ENCODE measurements around the gene ESRRB. TPM values are rescaled to one million over a fixed set of nuclear protein-coding genes. Genes with fewer than 3 reads are reported as not detected.
"Not testable (repeated sequence)": the region's sequence is repeated elsewhere in the genome, so short reads cannot be mapped to it uniquely, and the experiment has no call there.

Gene ESRRB
- total RNA-seq, 1 donor from 2014 or later = not detected

DNA sequence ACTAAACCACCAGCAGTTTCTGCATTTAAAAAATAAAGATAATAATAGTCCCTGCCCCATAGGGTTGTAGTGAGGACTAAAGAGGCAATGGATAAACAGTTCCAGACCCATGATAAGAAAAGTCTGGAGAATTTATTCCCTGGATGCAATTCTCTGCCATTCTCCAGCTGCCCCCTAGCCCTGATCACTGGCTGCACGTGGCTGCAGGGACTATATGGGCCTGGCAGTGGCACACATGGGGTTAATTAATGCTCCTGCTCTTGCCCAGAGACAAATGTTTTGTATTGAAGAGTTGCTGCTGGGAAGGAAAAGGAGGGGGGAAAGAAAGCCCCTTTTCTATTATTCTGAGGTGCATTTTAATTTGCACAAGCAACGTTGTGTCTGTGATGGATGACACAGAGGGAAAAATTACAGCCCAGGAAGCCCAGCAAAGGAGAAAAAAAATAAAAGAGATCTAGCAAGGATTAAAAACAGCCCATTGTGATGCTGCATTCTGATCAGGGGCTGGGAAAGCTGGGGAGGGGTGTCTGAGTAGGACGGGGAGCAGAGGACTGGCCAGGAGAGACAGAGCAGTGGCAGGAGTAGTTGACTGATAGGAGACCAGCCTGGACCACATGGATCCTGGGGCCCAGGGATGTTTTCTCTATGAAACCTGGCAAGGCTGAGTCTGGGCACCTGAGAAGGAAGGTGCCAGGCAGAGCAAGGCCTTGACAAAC lies 149.3 kb downstream of the ESRRB start:
- Mint-ChIP-seq H3K36me3 (ENCODE audit: unreplicated experiment) (no peaks in the 10 kb centered on the region), H3K4me1 (ENCODE audit: unreplicated experiment) (no peaks in the 10 kb centered on the region), H3K27me3 (ENCODE audit: unreplicated experiment) (no peaks in the 10 kb centered on the region), H3K9me3 (ENCODE audit: unreplicated experiment) (peaks cover 4% of the 10 kb centered on the region), H3K4me3 (ENCODE audit: unreplicated experiment) (no peak overlapping the region), H3K27ac (ENCODE audit: unreplicated experiment) (no peak overlapping the region)
- TF ChIP-seq, protein P1, sequence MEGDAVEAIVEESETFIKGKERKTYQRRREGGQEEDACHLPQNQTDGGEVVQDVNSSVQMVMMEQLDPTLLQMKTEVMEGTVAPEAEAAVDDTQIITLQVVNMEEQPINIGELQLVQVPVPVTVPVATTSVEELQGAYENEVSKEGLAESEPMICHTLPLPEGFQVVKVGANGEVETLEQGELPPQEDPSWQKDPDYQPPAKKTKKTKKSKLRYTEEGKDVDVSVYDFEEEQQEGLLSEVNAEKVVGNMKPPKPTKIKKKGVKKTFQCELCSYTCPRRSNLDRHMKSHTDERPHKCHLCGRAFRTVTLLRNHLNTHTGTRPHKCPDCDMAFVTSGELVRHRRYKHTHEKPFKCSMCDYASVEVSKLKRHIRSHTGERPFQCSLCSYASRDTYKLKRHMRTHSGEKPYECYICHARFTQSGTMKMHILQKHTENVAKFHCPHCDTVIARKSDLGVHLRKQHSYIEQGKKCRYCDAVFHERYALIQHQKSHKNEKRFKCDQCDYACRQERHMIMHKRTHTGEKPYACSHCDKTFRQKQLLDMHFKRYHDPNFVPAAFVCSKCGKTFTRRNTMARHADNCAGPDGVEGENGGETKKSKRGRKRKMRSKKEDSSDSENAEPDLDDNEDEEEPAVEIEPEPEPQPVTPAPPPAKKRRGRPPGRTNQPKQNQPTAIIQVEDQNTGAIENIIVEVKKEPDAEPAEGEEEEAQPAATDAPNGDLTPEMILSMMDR (IDR thresholded peaks at IDR 0.05) = no peak
- no peak for DNase-seq (ENCODE audit: extremely low spot score, unreplicated experiment)

DNA sequence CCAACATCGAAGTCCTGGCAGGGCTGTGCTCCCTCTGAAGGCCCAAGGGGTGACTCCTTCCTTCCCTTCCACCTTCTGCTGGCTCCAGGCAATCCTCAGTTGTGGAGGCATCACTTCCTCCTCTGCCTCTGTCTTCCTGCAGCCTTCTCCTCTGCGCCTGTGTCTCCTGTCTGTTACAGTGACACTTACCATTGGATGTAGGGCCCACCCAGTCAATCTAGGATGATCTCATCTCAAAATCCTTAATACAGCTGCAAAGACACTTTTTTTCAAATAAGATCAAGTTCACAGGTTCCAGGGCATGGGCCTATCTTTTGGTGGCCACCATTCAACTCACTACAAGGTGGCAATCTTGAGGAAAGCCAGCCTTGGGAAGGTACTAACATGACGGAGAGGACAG lies 155.1 kb downstream of the ESRRB start:
- no peaks in the 10 kb centered on the region for H3K4me1 Mint-ChIP-seq (ENCODE audit: unreplicated experiment)
- no peaks in the 10 kb centered on the region for H3K36me3 Mint-ChIP-seq (ENCODE audit: unreplicated experiment)
- no peak overlapping the region for H3K4me3 Mint-ChIP-seq (ENCODE audit: unreplicated experiment)

DNA sequence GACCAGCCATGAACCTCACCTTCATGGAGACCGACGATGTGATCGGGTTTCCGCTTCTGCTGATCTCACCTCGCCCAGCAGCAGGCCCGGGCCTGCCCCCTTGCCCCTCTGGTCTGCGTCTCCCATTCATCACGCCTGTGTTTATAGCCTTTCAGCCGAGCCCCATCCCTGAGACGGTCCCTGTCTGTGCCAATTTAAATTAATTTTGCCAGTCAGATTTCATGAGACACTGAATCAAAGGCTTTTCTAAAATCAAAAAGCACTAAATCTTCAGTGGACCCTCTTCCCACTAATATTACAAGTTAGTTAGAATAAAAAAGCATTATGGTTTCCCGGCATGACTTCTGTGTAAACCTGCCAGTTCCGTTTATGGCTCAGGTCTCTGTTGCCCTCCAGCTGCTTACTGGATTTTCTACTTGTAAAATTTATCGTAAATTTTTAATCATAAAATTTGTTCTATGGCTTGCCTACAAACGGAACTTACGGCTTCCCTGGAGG lies 155.9 kb downstream of the ESRRB start:
- Mint-ChIP-seq H3K4me1 (ENCODE audit: unreplicated experiment) (no peaks in the 10 kb centered on the region), H3K9me3 (ENCODE audit: unreplicated experiment) (no peaks in the 10 kb centered on the region), H3K4me3 (ENCODE audit: unreplicated experiment) (no peak overlapping the region), H3K27ac (ENCODE audit: unreplicated experiment) (no peak overlapping the region), H3K27me3 (ENCODE audit: unreplicated experiment) (no peaks in the 10 kb centered on the region), H3K36me3 (ENCODE audit: unreplicated experiment) (no peaks in the 10 kb centered on the region)
- TF ChIP-seq, protein P1 (IDR thresholded peaks at IDR 0.05) = no peak
- no peak for DNase-seq (ENCODE audit: extremely low spot score, unreplicated experiment)

More for the DNA sequence above, 155.1 kb downstream of the ESRRB start:
- Mint-ChIP-seq H3K9me3 (ENCODE audit: unreplicated experiment) (no peaks in the 10 kb centered on the region), H3K27ac (ENCODE audit: unreplicated experiment) (no peak overlapping the region), H3K27me3 (ENCODE audit: unreplicated experiment) (no peaks in the 10 kb centered on the region)
- TF ChIP-seq, protein P1 (IDR thresholded peaks at IDR 0.05) = no peak
- no peak for DNase-seq (ENCODE audit: extremely low spot score, unreplicated experiment)

DNA sequence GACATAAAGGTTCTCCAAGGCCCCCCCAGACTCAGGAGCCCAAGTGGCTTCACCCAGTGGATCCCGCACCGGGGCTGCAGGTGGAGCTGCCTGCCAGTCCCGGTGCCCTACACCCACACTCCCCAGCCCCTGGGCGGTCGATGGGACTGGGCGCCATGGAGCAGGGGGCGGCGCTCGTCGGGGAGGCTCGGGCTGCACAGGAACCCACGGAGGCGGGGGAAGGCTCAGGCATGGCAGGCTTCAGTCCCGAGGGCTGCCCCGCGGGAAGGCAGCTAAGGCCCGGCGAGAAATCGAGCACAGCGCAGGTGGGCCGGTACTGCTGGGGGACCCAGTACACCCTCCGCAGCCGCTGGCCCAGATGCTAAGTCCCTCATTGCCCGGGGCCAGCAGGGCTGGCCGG lies 160.7 kb downstream of the ESRRB start:
- H3K27me3 Mint-ChIP-seq (ENCODE audit: unreplicated experiment); H3K9me3 Mint-ChIP-seq (ENCODE audit: unreplicated experiment); H3K36me3 Mint-ChIP-seq (ENCODE audit: unreplicated experiment); H3K27ac Mint-ChIP-seq (ENCODE audit: unreplicated experiment); H3K4me1 Mint-ChIP-seq (ENCODE audit: unreplicated experiment); H3K4me3 Mint-ChIP-seq (ENCODE audit: unreplicated experiment); DNase-seq (ENCODE audit: extremely low spot score, unreplicated experiment): not testable (repeated sequence)

DNA sequence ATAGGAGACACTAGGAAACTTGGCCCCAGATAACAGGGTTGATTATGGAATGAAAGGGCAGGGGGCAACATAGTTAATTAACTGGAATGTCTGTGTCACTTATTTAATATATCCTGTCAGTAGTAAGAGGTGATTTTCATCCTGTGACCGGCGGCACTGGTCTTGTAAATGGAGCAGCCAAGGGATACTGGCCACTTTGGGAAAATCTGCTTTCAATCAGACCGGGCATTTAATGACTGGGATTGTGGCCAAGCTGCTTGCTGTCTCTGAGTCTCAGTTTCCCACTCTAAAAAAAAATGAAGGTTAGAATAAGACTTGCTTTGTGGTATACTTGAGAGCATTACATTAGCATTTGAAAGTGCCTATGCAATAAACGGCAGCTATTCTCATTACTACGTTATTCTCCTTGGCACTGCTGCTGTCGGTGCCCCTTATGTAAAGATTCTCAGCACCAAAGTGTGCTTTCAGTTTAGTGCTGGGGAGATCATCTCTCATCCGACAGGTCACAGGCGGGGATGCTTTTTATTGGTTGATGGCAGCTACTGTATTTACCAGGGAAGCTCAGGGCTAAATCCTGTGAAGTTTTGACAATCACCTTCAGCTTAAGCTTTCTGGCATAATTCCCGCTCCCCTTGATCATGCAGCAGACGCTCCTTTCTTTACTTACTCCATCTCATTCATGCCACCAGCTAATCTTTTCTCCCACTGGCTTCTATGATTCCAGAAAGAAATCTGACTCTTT lies 162.1 kb downstream of the ESRRB start:
- H3K27me3 Mint-ChIP-seq (ENCODE audit: unreplicated experiment) = peaks cover 1% of the 10 kb centered on the region
- no peaks in the 10 kb centered on the region for H3K36me3 Mint-ChIP-seq (ENCODE audit: unreplicated experiment)
- no peak overlapping the region for H3K4me3 Mint-ChIP-seq (ENCODE audit: unreplicated experiment)
- no peak overlapping the region for H3K27ac Mint-ChIP-seq (ENCODE audit: unreplicated experiment)
- TF ChIP-seq, protein P1 (IDR thresholded peaks at IDR 0.05) = no peak
- H3K9me3 Mint-ChIP-seq (ENCODE audit: unreplicated experiment) = no peaks in the 10 kb centered on the region
- DNase-seq (ENCODE audit: extremely low spot score, unreplicated experiment) = no peak
- no peaks in the 10 kb centered on the region for H3K4me1 Mint-ChIP-seq (ENCODE audit: unreplicated experiment)

Data from osteocyte (in vitro differentiated cells).